Measurements from ENCODE around the gene ABAT.

Gene ABAT

GRCh38 chr16:8819411-8820034 lies 145.1 kb downstream of the ABAT start:
- DNase-seq = no peak

GRCh38 chr16:8822403-8822802 lies 148.0 kb downstream of the ABAT start:
- DNase-seq = no peak

DNA sequence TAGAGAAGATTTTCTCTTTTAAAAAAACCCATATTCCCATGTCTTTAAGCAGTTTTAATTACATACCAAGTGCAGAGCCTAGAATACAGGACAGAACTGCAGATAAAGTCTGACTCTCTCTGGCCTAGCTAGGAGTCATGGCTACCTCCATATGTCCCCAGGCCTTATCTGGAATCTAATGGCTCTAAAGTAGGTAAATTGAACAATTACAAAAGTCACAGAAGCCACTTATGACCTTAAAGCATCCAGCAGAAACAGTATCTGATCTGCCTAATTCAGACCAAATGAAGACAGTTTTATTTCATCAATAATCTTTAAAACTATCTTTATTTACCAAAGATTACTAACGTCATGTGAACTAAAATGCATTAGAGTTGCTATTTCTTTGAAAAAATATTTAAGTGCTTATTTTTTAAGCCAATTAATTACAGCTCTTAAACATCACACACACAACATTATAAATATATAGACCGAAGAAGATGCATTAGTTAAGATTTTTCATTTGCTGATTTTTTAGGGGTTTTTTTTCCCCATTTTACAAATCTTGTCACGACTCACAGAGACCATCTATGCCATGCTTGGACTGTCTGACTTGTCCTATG lies 152.0 kb downstream of the ABAT start:
- DNase-seq = no peak

DNA sequence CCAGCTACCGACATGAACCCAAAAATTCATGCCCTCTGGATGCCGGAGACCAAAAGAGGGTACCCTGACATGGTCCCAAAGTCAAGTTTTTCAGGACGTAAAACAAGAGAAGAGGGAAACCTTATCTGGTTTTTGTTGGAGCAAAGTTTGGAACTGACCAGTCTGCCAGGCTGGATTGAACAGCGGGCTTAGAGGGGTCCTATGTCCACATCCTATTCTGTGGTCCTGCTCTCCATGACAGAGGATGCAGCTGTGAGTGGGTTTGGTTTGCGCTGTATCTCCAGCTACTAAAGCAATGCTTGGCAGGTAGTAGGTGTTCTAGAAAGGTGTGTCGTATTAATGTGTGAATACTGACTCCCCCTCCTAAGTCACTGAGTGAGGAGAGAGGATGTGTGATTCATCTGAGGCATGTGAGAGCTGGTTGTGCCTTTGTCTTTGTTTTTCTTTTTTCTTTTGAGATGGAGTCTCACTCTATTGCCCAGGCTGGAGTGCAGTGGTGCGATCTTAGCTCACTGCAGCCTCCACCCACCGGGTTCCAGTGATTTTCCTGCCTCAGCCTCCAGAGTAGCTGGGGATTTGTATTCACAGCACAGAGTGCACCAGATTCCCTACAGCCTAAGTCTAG lies 154.2 kb downstream of the ABAT start:
- DNase-seq = no peak

DNA sequence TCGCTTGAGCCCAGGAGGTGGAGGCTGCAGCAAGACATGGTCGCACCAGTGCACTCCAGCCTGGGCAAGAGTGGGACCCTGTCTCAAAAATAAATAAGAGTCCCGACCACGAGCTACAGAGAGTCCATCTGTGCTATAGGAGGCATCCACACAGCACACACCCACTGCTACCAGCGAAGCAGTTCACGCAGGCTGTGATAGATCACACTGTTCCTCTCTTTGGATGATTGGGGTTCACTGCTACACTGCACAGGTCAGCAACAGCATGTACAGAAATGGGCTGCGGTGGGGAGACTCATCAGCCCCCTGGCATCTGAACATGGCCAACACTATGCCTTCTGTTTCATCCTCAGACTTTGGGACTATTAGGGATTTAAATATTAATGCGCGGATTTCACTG lies 157.0 kb downstream of the ABAT start:
- no peak for DNase-seq

DNA sequence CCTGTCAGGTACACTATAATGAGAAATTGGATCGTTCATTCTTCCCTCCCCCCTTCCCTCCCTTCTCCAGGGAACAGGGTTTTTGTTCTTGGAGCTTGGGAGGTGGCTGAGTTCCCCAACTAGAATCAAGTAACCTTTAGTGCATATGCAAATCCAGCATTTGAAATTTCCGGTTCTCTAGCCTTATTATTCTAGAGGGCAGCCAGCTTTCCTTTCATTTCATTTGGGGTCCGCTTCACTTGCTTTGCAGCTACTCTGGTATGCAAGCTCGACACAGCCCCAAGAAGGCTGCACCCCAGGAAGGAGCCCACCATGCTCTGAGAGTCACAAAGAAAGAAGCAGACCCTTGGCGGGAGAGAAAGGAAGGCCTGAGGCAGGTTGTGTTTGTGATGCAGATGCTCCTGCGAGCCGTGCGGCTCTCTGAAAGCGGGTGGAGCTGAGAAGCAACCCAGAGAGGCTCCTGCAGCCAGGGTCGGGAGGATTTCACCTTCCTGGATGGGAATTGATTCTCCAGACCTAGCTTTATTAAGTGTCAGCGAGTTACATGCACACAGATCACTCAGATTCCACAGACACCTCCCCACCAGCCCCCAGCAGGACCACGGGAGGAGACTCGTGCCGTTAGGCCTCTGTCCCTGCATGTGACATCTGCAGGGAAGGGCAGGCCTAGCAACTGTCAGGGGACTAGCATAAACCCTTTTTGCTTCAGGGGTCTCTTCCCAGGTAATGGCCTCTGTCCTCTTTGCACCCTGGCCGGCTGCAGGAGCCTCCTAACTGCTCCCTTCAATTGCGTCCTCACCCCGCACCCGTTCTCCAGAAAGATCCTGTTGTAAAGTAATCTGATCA lies 157.7 kb downstream of the ABAT start:
- DNase-seq = no peak

DNA sequence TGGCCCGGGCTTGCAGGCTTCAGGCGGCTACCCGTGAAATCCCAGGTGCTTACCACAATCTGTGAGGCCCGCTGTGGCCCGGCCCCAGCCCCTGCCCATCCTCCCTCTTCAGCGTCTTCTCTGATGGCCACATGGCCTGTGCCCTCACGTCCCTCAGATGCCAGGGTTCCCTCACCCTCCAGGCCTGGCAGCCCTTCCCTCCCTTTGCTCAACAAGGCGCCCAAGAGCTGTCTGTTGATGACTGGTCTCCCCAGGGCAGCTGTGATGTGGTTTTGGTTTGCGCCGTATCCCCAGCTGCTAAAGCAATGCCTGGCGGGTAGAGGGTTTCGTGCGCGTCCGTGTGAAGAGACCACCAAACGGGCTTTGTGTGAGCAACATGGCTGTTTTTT lies 158.3 kb downstream of the ABAT start:
- DNase-seq = no peak
